HG02759 (cell line): ENCODE results near the gene ERGIC1.

ENCODE experiments used
- ATAC-seq: cut with Tn5 transposase; IDR thresholded peaks from one replicate; pipeline ENCODE4 v1.9.1; 2021; ENCODE audit warnings: mild to moderate bottlenecking, moderate library complexity; ENCODE audit not compliant: unreplicated experiment

ERGIC1 gene

DNA sequence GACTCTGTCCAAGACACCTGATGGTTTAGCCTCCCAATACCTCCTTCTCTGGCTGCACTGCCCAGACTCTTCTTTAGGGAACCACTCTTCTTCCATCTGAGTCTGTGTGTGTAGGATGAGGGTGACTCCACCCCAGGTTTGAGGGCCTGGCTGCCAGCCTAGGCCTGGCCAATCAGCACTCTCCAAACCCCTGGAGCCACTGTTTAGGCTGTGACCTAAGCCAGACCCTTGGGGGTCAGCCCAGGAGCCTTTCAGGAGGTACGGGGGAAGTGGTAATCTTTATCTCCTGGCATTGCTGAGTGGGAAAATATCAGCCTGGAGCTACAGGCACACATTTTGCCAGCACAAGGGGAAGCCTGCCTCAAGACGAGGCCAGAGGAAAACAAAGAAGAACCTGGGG is 6.2 kb upstream of the ERGIC1 start:
- no peak for ATAC-seq

DNA sequence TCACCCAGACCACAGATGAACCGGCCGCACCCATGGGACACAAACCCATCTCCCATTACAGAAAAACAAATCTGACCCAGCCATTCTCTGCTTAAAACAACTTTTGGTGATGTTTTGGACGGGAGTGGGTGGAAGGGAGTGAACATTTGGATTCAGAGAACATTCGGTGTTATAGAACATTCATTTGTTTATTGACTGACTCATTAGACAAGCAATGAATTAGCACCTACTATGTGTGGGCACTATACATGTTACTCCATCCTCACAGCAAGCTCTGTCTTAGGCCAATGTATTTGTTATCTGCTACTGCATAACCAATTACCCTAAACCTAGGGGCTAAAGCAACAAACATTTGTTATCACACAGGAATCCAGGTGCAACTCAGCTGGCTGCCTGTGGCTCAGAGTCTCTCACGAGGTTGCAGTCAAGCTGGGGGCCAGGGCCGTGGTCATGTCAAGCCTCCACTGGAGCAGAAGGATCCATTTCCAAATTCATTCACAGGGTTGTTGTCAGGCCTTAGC is 5.1 kb upstream of the ERGIC1 start:
- no peak for ATAC-seq

DNA sequence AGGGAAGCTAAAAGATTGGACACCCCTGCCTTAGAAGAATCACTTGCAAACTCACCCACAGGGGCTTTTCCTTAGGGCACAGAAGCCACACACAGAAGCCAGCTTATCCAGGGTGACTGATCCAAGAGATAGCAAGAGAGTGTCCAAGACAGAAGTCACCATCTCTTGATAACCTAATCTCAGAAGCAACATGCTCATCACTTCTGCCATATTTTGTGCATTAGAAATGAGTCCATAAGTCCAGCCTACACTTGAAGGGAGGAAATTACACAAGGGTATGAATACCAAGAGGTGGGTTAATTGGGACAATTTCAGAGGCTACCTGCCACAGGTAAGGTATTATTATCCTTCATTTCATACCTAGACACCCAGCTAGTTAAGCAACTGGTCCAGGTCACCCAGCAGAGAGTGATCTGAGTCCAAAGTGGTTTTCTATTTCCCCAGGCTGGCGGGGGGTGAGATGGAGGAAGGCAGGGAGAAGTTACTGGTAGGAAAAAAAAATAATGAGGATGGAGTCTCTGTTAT is 3.7 kb upstream of the ERGIC1 start:
- no peak for ATAC-seq

DNA sequence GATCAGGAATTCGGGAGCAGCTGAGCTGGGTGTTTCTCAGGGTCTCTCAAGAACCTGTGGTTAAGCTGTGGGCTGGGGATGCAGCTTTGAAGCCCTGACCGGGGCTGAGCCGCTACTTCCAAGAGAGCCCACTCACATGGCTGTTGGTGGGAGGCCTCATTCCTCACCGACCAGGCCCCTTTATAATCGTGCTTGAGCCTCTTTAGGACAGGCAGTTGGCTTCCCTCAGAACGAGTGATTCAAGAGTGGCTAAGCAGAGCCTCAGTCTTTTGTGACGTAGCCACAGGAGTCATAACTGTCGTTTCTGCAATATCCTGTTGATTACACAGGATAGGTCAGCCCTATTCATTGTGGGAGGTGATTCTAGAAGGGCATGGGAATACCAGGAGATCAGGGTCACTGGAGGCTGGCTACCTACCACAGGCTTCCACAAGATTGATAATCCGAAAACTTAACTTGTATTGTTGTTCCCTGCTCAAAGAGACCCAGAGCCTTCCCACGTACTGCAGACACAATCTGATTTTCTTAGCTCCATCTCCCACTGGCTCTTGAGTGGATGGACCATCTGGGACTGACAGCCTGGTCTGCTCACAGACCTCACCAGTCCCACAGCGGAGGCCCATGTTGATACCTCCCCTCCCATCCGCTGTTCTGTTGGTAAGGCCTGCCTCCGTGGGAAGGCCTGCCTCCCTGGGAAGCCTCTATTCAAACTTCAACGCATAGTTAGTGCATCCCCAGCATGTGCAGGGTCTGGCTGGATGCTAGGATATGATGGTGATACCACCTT is 3.0 kb upstream of the ERGIC1 start:
- ATAC-seq: no peak

DNA sequence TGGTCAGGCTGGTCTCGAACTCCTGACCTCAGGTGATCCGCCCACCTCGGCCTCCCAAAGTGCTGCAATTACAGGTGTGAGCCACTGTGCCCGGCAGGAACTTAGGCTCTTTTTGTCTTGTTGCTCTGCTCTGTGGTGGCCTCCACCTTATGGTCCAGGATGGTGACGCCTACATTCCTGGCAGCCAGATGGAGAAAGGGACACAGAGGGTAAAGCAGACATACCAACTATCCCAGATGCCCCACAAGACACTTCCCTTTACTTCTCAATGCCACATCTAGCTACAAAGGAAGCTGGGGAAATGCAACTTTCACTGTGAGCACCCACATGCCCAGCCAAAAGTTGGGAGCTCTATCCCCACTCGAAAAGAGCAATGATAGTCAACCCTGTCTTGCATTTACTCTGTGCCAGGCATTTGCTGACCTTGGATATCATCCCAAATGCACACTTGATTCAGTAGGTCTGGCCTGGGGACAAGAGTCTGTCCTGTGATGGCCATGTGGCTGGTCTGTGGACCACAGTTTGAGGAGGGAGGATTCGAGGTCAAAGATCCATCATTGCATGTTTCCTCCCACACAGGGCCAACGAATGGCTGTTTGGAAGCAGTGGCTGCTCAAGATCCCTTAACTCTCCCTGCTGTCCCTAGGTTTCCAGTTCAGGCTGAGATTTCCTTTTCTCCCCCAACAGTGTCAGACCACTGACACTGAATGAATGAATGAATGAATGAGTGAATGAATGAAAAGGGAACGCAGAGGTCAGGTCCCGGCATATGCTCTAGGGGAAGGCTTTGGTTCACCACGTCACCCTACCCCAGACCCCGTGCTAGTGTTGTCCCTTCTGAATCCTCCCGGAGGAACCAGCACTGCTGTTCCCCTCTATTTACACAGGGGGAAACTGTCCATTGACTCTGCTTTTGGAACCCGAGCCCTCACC is 1.4 kb upstream of the ERGIC1 start:
- no peak for ATAC-seq

DNA sequence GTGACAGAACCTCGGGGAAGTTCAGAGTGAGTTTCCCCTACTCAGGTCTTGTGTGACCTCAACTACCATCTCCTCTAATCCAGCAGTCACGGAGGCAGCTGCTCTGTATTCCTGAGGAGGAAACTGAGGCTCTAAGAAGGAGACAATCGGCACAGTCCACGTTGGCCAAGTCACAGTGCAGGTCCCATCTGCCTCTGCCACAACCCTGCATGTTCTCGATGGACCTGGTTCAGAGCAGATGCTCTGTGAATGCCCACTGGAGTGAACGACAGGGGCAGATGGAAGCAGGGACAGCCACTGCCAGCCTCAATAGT is 722 bp upstream of the ERGIC1 start:
- ATAC-seq: no peak

DNA sequence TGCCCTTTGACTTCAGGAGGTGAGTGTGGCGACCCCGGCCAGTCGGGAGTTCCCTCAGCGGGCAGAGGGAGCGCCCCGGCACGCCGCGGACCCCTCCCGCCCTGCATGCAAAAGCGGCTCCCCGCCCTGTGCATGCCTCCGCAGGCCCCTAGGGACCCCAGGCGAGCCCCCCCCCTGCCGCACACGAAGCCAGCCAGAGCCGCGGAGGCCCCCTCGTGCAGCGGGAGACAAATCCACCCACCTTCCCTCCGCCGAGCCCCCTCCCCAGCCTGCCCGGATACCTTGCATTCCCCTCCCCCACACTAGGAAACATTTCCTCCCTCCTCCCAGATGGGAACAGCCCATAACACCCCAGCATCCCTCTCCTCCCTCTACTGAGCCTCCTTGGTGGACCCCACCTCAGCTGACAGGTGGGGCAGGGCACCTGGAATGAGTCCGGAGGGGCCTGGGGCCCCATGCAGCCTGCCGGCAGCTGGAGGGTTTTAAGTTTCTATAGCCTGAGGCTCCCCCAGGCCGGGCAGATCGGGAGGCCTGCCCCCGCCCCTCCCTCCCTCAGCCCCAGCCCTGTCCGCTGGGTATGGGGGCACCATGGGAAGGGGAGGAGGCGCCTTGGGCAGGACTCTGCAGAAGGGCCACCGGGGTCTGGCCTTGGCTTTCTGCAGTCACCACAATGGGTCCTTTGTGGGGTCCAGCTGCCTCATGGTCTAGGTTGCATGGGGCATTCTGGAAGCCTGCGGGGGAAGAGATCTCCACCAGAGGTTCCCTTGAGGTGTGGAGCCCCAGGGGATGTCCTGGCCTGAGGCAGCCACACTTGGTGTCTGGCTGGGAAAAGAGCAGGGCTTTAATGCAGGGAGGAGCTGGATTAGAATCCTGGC is 601 bp downstream of the ERGIC1 start:
- peak; percentile 32 for ATAC-seq

DNA sequence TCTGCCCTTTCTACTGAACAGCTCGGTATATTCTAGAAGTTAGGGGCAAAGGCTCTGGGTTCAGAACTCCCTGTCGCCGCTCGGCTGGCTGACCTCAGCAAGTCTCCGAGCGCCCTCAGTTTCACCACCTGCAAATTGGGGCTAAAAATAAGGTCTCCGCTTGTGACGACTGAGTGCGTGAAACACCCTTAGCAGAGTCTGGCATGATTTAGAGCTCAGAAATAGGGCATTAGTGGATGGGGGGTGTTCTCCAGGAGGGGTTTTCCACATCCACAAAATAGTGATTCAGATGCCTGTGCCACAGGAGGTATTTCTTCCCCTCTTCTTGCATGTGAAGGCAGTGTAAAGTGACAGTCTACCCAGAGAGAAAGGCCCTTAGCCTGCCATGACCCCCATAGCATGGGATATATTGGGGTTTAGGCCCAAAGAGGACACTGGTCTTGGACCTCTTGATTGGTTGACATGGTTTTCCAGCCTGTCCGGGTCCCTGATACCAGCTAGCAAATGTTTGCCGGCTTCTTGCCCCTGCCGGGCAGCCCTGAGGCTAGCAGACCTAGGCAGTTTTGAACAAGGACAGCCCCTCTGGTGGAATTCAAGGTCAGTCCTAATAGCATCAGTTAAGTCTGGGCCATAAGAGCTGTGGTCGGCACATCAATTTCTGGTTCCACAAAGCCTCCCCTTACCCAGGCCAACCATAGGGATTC is 1.4 kb downstream of the ERGIC1 start:
- ATAC-seq: no peak

DNA sequence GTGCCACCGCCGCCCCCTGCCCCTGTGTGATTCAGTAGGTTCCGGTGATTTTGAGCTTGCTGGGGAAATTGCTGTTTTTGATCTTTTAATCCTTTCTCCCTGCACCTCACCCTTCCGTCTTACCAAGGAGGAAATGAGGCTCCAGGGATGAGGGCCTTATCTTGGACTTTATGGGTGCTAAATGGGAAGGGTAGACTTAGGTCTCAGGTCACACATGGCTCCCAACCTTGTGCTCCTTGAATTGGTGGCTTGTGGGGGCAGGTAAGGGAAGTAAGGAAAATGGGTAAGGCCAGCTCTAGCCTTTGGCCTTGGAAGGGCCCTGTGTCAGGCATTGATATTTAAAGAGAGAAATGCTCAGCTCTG is 1.9 kb downstream of the ERGIC1 start:
- no peak for ATAC-seq

DNA sequence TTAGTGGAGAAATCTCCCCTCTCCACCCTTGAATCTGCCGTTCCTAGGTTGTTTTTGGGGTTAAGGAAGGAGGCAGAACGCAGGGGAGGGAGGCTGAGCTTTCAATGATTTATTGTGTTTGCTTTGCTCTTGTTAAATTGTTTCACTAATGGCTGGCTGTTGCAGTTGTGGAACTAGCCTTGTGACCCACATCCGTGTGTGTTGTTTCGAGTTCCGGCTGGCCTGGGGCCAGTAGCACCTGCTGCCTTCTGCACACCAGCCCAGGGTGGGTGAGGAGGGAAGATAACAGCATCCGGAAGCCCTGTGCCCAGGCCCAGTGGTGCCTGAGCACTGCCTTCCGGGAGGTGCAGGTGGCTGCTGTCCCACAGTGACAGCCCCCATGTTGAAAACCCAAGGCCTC is 3.6 kb downstream of the ERGIC1 start:
- peak; percentile 77 for ATAC-seq

DNA sequence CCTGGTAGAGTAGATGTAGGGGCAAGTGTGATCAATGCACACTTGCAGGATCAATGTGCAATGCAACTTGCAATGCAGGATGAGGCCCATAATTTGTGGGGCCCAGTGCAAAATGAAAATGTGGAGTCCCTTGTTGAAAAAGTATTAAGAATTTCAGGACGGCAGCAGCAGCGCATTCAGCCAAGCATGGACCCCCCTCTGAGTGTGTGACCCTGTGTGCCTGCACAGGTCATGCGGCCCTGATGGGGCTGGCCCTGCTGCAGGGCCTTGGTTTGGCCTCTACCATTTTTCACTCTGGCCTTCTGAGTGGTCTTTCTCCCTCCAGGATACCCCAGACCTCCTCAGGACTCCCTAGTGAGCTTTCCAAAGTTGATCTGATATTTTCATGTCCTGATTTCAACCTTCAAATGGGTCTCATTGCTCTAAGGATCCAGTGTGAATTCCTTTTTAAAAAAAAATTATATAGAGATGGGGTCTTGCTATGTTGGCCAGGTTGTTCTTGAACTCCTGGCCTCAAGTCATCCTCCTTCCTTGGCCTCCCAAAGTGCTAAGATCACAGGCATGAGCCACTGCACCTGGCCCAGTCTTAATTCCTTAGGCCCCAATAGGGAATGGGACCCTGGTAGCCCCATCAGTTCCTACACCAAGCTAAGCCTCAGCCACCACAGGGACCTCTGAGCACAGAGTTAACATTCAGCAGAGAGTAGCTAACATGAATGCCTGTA is 4.3 kb downstream of the ERGIC1 start:
- no peak for ATAC-seq

DNA sequence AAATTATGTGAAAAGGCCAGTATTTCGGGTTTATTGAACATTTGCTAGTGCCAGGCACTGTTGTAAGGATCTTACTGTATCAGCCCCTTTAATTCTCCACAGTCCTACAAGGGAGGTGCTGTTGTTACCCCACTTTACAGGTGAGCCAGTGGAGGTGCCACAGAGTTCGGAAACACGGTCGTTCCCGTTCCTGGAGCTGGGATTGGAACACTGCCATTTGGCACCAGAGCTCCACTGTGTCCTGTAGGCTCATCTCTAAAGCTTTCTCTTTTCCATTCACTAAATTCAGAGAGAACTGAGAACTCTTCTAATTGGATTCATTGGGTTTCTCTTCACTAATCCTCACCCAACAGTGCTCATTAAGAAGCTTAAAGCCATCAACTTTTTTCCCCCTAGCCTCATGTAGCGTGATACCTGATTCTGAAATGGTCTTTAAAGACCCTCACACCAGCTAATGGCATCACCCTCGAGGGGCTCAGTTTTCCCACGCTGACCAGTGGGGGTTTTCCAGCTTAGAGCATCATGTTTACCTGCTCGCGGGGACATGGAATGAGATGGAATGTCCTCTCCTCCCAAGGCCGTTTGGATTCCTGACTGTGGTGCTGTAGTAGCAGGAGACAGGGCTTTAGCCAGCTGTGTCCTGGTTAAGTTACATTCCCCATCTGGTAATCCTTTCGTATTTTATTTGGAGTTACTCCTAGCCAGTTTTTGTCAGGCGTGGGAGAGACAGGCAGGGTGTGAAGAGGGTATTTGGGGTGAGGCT is 5.8 kb downstream of the ERGIC1 start:
- no peak for ATAC-seq

DNA sequence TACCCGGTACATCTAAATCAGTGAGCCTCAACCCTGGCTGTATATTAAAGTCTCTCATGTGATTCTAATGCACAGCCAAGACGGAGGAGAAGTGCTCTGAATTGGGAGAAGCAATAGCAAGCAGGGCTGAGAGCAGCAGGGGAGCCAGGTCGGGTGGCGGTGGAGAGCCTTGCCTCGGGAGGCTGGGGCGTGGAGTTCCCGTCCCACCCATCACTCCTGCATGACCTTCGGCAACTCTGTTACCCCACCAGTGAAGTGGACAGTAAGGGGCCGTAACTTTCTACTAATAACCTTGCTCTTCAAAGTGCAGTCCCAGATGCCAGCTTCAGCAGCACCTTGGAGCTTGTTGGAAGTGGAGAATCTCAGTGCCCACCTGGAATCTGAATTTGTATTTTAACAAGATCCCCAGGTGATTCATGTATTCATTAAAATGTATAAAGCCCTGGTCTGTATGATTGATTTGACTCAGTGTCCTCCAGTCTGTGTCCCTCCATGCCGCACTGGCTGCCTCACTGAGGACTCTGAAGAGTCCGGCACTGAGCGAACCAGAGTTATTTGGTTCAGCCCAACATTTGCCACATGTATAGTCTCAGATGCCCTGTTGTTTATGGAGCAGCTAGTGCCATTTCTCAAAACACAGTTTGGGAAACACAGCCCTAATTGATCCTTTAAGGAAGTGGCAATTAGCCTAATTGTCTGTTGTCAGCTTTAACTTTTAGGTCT is 6.5 kb downstream of the ERGIC1 start:
- no peak for ATAC-seq

DNA sequence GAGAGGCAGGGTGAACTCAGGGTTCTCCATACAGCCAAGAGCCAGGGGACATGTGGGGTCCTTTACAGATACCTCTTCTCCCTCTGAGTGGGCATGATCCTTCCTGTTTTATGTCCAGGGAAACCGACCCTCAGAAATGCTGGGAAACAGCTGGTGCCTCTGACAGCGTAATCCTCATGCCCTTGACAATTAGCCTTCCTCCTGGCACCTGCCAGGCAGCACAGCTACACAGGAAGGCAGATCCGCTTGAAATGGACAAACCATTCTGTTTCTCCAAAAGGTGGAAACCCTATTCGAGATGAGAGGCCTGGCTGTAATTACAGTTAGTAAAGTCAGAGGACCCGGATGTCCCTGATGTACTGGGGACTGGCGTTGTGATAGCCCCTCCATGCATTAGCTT is 7.2 kb downstream of the ERGIC1 start:
- no peak for ATAC-seq

DNA sequence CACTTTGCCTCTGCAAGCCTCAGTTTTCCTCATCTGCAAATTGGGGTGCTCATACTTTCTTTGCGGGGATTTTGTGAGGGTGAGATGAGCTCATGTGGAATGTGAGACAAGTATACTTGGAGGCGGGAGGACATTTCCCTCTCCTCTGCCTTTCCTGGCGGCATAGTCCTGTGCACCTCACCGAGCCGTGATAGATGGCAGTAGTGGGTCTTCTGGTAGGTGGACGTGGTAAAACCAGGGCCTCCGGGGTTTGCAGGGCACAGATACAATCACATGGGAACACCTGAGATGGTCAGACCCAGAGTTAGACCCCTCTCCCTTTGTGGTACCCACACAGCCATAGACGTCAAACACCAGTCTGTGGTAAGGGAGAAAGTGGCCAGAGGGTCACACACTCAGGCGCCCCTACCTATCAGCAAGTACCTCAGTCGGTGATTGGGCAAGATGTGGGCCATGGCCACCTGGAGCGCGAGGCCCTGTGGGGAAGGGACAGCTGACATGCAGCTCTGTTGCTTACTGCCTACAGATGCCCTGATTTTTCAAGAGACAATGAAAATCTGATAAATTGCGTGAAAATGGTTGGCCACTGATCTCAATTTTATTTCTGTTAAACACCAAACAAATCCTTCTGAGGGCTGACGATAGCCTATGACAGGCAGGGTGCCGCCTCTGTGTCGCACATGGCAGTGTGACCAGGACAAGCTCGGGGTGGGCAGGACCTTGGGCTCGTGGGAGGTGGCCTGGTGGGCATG is 9.9 kb downstream of the ERGIC1 start:
- no peak for ATAC-seq

DNA sequence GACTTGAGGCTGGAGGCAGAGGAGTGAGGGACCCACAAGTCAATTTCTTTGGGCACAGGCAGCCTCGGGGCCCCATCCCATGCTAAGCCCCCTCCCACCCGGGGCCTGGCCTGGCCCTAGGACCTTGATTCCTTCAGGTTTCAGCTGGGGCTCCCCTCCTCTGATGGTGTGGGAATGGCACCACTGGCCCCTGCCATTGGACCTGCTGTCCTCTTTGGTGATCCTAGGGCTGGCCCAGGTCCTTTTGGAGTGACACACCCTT is 10.5 kb downstream of the ERGIC1 start:
- no peak for ATAC-seq

DNA sequence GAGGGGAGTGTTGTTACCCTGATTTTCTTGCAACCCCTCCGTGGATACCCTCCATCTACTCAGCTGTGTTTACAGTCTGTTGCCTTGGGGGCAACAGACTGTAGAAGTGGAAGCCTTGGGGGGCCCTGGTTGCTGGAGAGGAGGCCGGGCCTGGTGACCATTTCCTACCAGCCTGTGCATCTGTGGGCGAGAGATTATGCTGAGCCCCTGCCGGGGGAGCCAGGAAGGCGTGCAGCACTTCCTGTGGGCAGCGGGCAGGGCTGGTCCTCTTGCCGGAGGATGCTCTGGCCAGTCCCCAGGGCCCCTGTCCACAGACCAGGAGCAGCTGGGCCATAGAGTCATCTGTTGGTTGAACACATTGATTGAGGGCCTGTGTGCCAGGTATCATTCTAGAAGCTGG is 11.1 kb downstream of the ERGIC1 start:
- no peak for ATAC-seq

DNA sequence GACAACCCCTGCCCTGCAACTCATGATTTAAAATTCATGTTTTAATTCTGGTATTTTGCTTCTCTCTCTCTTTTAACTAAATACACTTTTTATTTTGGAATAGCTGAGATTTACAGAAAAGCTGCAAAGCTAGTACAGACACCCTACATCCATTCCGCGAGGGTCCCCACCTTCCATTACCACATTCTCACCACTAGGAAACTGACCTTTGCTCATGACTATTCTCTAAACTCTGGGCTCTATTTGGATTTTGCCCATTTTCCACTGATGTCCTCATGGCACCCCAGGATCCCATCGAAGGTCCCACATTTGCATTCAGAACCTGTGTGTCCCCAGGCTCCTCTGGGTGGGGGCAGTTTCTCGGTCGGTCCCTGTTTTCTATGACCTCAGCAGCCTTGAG is 11.5 kb downstream of the ERGIC1 start:
- no peak for ATAC-seq
